ENCODE measurements around the gene C11orf65. TPM values are rescaled to one million over a fixed set of nuclear protein-coding genes. Genes with fewer than 3 reads are reported as not detected.

Gene C11orf65
- total and polyA plus RNA-seq, 5 experiments from 2014 or later, result 0.41 to 0.97 (median 0.95) TPM

DNA sequence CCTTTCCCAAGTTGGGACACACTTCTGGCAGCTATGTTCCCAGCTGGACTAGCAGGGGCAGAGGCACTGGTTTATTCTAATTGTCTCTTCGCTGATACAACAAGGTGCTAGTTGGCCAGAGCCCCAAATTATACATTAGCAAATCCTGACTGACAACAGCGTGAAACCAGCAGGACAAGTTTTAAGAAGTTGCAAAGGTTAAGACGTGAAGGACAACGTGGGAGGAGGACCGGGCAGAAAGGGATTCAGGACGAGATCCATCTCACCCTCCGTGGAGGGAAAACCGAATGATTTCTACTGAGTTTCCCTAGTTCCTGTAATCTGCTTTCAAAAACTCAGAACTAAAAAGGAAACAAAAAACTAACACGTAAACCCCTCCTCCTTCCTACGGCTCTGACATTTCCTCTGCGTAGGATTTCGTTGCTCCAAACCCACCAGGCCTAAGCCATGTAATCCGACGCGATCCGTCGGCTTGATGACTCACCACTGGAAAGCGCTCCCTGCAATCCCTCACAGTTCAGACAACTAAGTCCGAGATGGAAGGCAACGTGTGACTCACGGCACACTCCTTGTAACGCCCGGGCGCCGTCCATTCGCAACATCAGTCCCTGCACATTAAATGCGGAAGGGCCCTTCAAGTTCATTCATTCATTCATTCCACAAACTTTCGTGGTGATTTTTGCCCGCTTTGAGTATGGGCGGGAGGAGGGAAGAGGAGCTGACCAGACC is 30.2 kb upstream of the C11orf65 start:
- H3K27ac Mint-ChIP-seq, result peak overlapping the region; percentile 95 to 100 (median 99)
- H3K4me3 Mint-ChIP-seq, result peak overlapping the region; percentile 89 to 100 (median 96)
- H3K4me1 Mint-ChIP-seq, result peaks cover 9 to 36% (median 28%) of the 10 kb centered on the region in 4 donors
- peak; percentile 43 to 82 (median 71) for DNase-seq
- POLR2A ChIA-PET, result interaction anchor here (0.6 to 1.2 kb wide), 7 partner anchors 8 to 168 kb away, joined by 3 to 10 read pairs (median 3); partner anchors contain the start of genes C11orf65, DDX10 and EXPH5
- no peaks in the 10 kb centered on the region for H3K27me3 Mint-ChIP-seq
- no peaks in the 10 kb centered on the region for H3K9me3 Mint-ChIP-seq
- H3K36me3 Mint-ChIP-seq, result peaks cover 2 to 4% (median 3%) of the 10 kb centered on the region in 3 donors
- peak; percentile 81 to 83 for ATAC-seq

DNA sequence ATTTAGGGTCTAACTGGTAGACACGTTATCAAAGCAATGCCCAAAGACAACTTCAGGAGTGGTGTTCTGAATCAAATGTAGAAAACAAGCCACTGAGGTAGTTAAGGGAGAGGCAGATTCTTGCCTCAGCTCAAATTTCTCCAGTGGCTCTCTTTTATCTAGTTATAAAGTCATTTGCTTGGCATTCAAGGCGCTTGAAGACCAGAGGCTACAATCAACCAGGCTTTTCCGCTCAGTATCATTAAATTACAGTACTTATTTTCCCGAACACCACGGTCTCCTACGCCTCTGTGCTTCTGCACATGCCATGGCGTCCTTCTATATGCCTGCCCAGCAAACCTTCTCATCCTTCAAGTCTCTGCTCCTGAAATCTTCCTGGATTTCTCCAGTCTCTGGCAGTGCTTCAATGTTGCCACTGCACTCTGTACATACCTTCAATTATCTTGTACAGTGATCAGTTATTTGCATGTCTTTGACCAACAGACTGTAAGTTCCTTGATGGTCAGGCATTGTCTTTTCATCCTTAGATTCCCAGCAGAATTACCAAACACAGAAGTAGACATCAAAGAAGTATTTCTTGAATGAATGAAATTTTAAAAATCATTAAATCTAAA is 29.4 kb upstream of the C11orf65 start:
- POLR2A ChIA-PET, result interaction anchor here (0.5 kb wide), 1 partner anchor 31 kb away, joined by 4 read pairs; no protein-coding TSS in a partner anchor
- peaks cover 9 to 36% (median 30%) of the 10 kb centered on the region in 4 donors for H3K4me1 Mint-ChIP-seq
- peak overlapping the region; percentile 89 to 100 (median 96) for H3K4me3 Mint-ChIP-seq
- peaks cover 2 to 4% (median 3%) of the 10 kb centered on the region in 3 donors for H3K36me3 Mint-ChIP-seq
- H3K27ac Mint-ChIP-seq, result peak overlapping the region; percentile 95 to 100 (median 99)
- ATAC-seq, result no peak
- no peaks in the 10 kb centered on the region for H3K27me3 Mint-ChIP-seq
- no peaks in the 10 kb centered on the region for H3K9me3 Mint-ChIP-seq
- DNase-seq, result peak in 1 of 10 donors; percentile 1

- H3K36me3 Mint-ChIP-seq, result peaks cover 4 to 9% (median 8%) of the 10 kb centered on the region in 3 donors
- no peaks in the 10 kb centered on the region for H3K27me3 Mint-ChIP-seq
- peaks cover 9 to 36% (median 30%) of the 10 kb centered on the region in 4 donors for H3K4me1 Mint-ChIP-seq
- DNase-seq (no peak), ATAC-seq (no peak)
- no peaks in the 10 kb centered on the region for H3K9me3 Mint-ChIP-seq
- POLR2A ChIA-PET, result interaction anchor here (0.6 kb wide), 1 partner anchor 281 kb away, joined by 3 read pairs; no protein-coding TSS in a partner anchor
- peak overlapping the region in 7 of 10 donors; percentile 12 to 80 (median 50) for H3K27ac Mint-ChIP-seq
- H3K4me3 Mint-ChIP-seq, result no peak overlapping the region
Observed at GRCh38 chr11:108495326-108495725, 28.0 kb upstream of the C11orf65 start.

DNA sequence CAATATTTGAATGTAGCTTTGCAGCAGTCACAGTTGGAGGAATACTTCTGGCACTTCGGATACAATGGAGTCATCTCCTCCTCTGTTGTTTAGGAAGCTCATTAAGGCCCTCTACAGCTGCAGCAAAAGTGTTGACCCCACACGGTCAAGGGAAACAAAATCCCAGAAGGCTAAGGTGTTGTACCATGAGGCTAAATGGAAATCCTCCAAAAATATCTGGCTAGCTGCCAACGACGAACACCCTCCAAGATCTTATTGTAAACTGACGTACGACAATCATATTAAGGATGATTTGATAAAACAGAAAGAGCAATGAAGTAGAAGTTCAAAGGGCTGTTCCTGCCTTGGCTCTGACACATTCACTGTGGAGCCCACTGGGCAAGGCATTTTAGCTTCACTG is 26.9 kb upstream of the C11orf65 start:
- POLR2A ChIA-PET, result interaction anchor here (0.6 kb wide), 1 partner anchor 19 kb away, joined by 4 read pairs; no protein-coding TSS in a partner anchor
- H3K4me3 Mint-ChIP-seq, result no peak overlapping the region
- DNase-seq, result no peak
- H3K4me1 Mint-ChIP-seq, result peaks cover 9 to 36% (median 30%) of the 10 kb centered on the region in 4 donors
- no peaks in the 10 kb centered on the region for H3K9me3 Mint-ChIP-seq
- H3K27ac Mint-ChIP-seq, result peak overlapping the region in 8 of 10 donors; percentile 13 to 71 (median 34)
- no peaks in the 10 kb centered on the region for H3K27me3 Mint-ChIP-seq
- ATAC-seq, result no peak
- peaks cover 4 to 20% (median 12%) of the 10 kb centered on the region in 3 donors for H3K36me3 Mint-ChIP-seq

DNA sequence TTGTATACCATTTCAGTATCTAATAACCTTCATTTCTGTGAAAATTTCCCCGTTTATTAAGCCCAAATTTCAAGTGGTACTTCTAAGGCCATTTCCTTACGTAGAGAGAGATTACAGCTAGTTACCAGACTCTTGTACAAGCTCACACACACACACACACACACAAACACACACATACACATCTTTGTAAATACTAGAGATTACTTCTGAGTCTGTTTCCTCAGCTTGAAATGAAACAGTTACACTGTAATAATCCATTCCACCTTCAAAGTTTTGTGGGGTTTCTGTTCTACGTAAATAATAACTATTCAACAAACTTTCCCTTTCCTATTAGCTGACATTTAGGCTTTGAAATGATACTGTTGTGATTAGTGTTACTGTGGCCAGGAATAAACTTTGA is 24.6 kb upstream of the C11orf65 start:
- peaks cover 7 to 29% (median 21%) of the 10 kb centered on the region in 4 donors for H3K4me1 Mint-ChIP-seq
- POLR2A ChIA-PET, result no interaction called here
- DNase-seq (no peak), ATAC-seq (no peak)
- no peaks in the 10 kb centered on the region for H3K27me3 Mint-ChIP-seq
- H3K4me3 Mint-ChIP-seq, result no peak overlapping the region
- H3K36me3 Mint-ChIP-seq, result peaks cover 9 to 40% (median 26%) of the 10 kb centered on the region in 3 donors
- H3K27ac Mint-ChIP-seq, result no peak overlapping the region
- no peaks in the 10 kb centered on the region for H3K9me3 Mint-ChIP-seq

GRCh38 chr11:108486828-108487227 is 19.5 kb upstream of the C11orf65 start:
- Mint-ChIP-seq H3K4me3 (no peak overlapping the region), H3K27ac (no peak overlapping the region), H3K27me3 (no peaks in the 10 kb centered on the region), H3K9me3 (no peaks in the 10 kb centered on the region), H3K4me1 (peaks cover 0 to 2% (median under 1%) of the 10 kb centered on the region in 4 donors), H3K36me3 (peaks cover 12 to 81% (median 33%) of the 10 kb centered on the region in 3 donors)
- ATAC-seq (no peak), DNase-seq (no peak)
- POLR2A ChIA-PET, result no interaction called here

- H3K4me1 Mint-ChIP-seq, result peaks cover 0 to 2% (median 0%) of the 10 kb centered on the region in 4 donors
- H3K27ac Mint-ChIP-seq, result no peak overlapping the region
- no peaks in the 10 kb centered on the region for H3K27me3 Mint-ChIP-seq
- DNase-seq (no peak), ATAC-seq (no peak)
- POLR2A ChIA-PET, result no interaction called here
- no peak overlapping the region for H3K4me3 Mint-ChIP-seq
- H3K36me3 Mint-ChIP-seq, result peaks cover 12 to 86% (median 37%) of the 10 kb centered on the region in 3 donors
- H3K9me3 Mint-ChIP-seq, result no peaks in the 10 kb centered on the region
Observed at GRCh38 chr11:108486331-108486730, 19.0 kb upstream of the C11orf65 start.

GRCh38 chr11:108483163-108483562 is 15.8 kb upstream of the C11orf65 start:
- POLR2A ChIA-PET, result no interaction called here

GRCh38 chr11:108474664-108475463 is 7.5 kb upstream of the C11orf65 start:
- Mint-ChIP-seq H3K36me3 (peaks cover 0 to 57% (median 28%) of the 10 kb centered on the region in 3 donors), H3K4me3 (no peak overlapping the region), H3K4me1 (no peaks in the 10 kb centered on the region), H3K27me3 (no peaks in the 10 kb centered on the region), H3K27ac (peak overlapping the region in 1 of 10 donors; percentile 11), H3K9me3 (no peaks in the 10 kb centered on the region)
- POLR2A ChIA-PET, result no interaction called here
- DNase-seq (no peak), ATAC-seq (no peak)

More at GRCh38 chr11:108483163-108483562, 15.8 kb upstream of the C11orf65 start:
- no peak for DNase-seq
- H3K9me3 Mint-ChIP-seq, result no peaks in the 10 kb centered on the region
- no peak overlapping the region for H3K4me3 Mint-ChIP-seq
- H3K36me3 Mint-ChIP-seq, result peaks cover 8 to 77% (median 24%) of the 10 kb centered on the region in 3 donors
- ATAC-seq, result no peak
- H3K27me3 Mint-ChIP-seq, result no peaks in the 10 kb centered on the region
- no peaks in the 10 kb centered on the region for H3K4me1 Mint-ChIP-seq
- H3K27ac Mint-ChIP-seq, result no peak overlapping the region

DNA sequence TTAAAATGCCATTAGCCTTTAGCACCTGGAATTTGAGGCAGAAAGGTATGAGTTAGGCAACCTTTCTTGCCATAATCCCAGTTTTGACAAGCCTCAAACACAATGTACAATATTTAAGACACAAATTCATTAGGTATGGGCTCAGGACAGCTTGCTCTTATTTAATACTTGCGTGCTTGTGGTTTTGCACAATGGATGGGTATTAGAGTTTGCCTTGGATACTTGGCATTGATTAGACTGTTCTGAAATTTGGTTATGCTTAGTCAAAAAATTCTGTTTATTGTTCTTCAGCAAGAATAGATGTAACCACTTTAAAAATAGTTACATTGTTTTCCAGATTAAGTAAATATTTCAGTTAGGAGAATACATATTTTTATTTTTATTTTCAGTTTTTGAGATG is 5.4 kb upstream of the C11orf65 start:
- POLR2A ChIA-PET, result no interaction called here
- no peaks in the 10 kb centered on the region for H3K27me3 Mint-ChIP-seq
- peaks cover 0 to 6% (median 2%) of the 10 kb centered on the region in 4 donors for H3K4me1 Mint-ChIP-seq
- H3K9me3 Mint-ChIP-seq, result no peaks in the 10 kb centered on the region
- peaks cover 0 to 42% (median 28%) of the 10 kb centered on the region in 3 donors for H3K36me3 Mint-ChIP-seq
- no peak overlapping the region for H3K4me3 Mint-ChIP-seq
- no peak for ATAC-seq
- no peak for DNase-seq
- H3K27ac Mint-ChIP-seq, result no peak overlapping the region

DNA sequence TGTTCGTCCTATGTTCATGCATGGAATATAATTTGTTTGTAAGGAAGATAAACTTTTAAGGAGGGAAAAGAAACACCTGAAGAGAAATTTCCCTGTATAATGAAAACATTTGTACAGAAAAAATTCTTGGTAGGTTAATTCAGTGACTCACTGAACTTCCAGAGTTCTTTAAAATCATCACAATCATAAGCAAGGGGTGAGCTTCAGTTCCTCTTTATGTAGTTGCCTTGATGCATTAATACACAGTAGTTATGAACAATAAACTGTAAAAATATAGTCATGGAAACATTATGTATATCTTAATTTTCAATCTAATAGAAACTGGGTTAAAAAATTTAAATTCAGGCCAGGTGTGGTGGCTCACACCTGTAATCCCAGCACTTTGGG is 1.1 kb upstream of the C11orf65 start:
- H3K36me3 Mint-ChIP-seq, result peaks cover 0 to 4% (median 4%) of the 10 kb centered on the region in 3 donors
- H3K27ac Mint-ChIP-seq, result peak overlapping the region; percentile 65 to 100 (median 99)
- H3K4me1 Mint-ChIP-seq, result peaks cover 4 to 24% (median 15%) of the 10 kb centered on the region in 4 donors
- H3K4me3 Mint-ChIP-seq, result peak overlapping the region in 7 of 10 donors; percentile 28 to 97 (median 70)
- POLR2A ChIA-PET, result interaction anchor here (0.6 kb wide), 1 partner anchor 27 kb away, joined by 3 read pairs; no protein-coding TSS in a partner anchor
- no peak for DNase-seq
- ATAC-seq, result no peak
- H3K27me3 Mint-ChIP-seq, result no peaks in the 10 kb centered on the region
- H3K9me3 Mint-ChIP-seq, result no peaks in the 10 kb centered on the region

GRCh38 chr11:108466405-108466804 is 924 bp downstream of the C11orf65 start:
- POLR2A ChIA-PET, result interaction anchor here (0.9 to 1.7 kb wide), 4 partner anchors 11 to 244 kb away, joined by 3 to 10 read pairs (median 3); partner anchors contain the start of genes ATM, NPAT and POGLUT3
- Mint-ChIP-seq H3K27me3 (no peaks in the 10 kb centered on the region), H3K27ac (peak overlapping the region; percentile 99 to 100 (median 100)), H3K9me3 (no peaks in the 10 kb centered on the region), H3K36me3 (no peaks in the 10 kb centered on the region), H3K4me3 (peak overlapping the region; percentile 95 to 100 (median 98)), H3K4me1 (peaks cover 4 to 24% (median 15%) of the 10 kb centered on the region in 4 donors)
- DNase-seq, result peak in 1 of 10 donors; percentile 23
- ATAC-seq, result no peak
